GM21576 (cell line): ENCODE measurements around the gene PAX2.

Source experiments
- ATAC-seq: cut with Tn5 transposase; IDR thresholded peaks from one replicate; pipeline ENCODE4 v1.9.1; 2021; ENCODE audit warnings: mild to moderate bottlenecking, moderate library complexity; ENCODE audit not compliant: unreplicated experiment

Gene PAX2

GRCh38 chr10:100835810-100836209 lies 90.4 kb downstream of the PAX2 start:
- no peak for ATAC-seq

DNA sequence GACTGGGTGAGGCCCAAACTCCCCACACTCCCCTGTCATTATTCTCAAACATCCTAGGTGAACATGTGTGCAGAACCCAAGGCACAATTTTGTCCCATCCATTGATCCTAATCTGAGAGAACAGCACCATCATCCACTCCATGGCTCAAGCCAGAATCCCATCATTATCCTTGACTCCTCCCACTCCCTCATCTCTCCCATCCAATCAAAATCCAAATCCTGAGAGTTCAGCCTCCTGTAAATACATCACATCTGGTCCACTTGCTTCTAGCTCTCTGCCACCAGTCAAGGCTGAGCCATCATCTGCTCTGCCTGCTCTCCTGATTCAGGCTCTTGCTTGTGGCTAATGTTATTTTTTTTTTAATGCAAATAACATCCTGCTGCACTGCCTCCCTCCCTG lies 91.5 kb downstream of the PAX2 start:
- no peak for ATAC-seq

DNA sequence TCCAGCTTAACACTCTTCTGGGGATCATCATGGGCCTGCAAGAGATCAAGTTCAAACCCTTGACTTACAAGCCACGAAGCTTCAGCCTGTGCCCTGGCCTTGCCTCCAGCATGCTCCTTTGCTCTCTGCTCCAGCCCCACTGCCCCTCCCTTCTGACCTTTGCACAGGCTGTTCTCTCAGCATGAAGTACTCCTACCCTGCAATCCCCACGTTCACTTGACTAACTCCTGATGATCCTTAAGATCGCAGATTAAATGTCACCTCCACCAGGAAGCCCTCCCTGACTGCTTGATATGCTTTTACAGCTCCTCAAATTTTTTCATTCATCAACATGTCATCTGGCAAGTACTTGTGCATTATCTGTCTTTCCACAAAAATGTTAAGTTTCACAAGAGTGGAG lies 91.9 kb downstream of the PAX2 start:
- no peak for ATAC-seq

- ATAC-seq: no peak
Measured at GRCh38 chr10:100838986-100839385, 93.6 kb downstream of the PAX2 start.

DNA sequence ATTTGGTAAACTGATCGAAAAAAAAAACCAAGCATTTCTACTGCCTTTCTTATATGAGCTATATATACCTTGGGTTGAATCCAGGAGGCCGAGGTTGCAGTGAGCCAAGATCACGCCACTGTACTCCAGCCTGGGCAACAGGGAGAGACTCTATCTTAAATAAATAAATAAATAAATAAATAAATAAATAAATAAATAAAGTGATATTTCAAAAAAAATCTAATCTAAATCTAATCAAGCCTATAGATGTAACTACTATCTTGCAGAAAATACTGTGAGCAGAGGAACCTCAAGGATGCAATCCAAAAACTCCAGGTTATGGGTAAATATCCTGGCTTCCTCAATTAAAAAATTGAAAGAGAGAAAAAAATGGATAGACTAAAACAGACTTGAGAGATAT lies 96.1 kb downstream of the PAX2 start:
- no peak for ATAC-seq

DNA sequence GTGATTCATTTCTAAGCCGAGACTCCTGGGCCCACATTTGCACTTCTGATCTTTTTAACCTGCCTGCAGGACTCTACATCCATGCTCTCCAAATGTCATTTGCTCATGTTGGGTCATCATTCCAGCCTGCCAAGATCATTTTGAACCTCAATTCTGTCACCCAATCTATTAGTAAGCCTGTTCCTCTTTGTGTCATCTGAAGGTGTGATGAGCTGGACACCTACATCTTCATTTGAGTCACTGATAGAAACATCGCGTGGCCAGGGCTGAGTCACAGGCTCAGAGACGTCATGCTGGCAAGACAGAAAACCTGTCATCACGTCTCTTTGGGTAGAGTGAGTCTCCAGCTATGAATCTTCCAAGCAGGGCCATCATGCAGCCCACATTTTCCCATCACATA lies 102.1 kb downstream of the PAX2 start:
- no peak for ATAC-seq

GRCh38 chr10:100848770-100849169 lies 103.4 kb downstream of the PAX2 start:
- ATAC-seq: no peak

- no peak for ATAC-seq
Measured at GRCh38 chr10:100858261-100858660, 112.9 kb downstream of the PAX2 start.

- ATAC-seq: no peak
Measured at GRCh38 chr10:100858747-100859483, 113.5 kb downstream of the PAX2 start.

- no peak for ATAC-seq
Measured at GRCh38 chr10:100859484-100859763, 114.0 kb downstream of the PAX2 start.

DNA sequence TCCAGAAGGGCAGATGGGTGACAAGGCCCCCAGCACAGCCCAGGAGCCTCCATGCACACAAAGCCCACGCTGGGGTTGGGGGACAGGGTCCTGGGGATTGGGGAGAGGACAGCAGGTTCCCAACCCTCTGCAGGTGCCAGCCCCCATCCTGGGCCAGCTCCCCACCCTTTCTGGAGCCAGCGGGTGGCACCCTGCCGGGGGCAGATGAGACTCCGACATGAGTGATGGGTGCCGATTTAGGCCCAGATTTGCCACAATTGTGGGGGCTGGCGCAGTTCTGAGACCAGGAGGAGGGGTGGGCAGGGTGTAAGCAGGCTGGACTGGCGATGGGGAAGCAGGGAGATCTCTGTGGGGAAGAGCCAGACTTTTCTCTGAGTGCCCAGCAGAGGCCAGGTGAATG lies 118.1 kb downstream of the PAX2 start:
- ATAC-seq: no peak

- no peak for ATAC-seq
Measured at GRCh38 chr10:100864036-100864885, 118.9 kb downstream of the PAX2 start.

DNA sequence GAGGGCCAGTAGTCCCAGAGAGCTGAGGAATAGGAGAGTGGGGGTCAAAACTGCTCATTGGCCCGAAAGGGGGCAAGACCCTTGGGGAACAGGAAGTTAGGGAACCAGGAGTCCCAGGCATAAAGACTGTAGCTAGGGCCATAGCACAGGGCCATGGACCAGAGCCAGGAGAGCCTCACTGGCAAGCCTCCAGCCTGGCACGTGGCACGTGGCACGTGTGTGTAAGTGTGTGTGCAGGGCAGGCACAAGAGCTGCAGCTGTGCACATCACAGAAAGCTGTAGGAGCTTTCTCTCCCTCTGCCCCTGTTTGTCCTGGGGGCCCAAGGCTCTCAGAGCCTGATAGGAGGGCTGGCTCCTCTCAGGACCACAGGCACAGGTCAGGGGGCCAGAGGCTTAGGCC lies 119.6 kb downstream of the PAX2 start:
- ATAC-seq: no peak

GRCh38 chr10:100866010-100866409 lies 120.6 kb downstream of the PAX2 start:
- ATAC-seq: no peak

DNA sequence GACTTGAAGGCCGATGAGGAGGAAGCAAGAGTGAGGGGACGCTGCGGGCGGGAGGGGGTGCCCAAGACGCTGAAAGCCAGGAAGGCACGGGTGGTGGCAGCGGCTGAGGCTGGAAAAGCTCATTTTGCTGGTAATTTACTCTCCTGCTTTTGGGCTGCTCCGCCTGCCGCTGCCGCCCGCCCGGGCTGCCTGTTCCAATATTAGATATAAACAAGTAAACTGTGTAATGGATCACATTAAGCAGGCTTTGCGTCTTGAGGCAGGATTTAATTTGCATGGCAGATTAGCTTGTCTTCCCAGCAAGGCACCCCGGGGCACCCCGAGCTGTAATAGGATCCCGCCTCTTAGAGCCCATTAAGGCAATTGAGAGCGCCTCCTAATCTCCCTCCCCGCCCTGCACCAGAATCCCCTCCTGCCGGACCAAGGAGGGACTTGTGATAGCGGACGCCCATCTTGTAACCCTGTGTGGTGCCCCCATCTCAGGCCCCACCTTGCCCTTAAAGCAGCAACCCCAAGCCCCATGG lies 121.3 kb downstream of the PAX2 start:
- no peak for ATAC-seq

DNA sequence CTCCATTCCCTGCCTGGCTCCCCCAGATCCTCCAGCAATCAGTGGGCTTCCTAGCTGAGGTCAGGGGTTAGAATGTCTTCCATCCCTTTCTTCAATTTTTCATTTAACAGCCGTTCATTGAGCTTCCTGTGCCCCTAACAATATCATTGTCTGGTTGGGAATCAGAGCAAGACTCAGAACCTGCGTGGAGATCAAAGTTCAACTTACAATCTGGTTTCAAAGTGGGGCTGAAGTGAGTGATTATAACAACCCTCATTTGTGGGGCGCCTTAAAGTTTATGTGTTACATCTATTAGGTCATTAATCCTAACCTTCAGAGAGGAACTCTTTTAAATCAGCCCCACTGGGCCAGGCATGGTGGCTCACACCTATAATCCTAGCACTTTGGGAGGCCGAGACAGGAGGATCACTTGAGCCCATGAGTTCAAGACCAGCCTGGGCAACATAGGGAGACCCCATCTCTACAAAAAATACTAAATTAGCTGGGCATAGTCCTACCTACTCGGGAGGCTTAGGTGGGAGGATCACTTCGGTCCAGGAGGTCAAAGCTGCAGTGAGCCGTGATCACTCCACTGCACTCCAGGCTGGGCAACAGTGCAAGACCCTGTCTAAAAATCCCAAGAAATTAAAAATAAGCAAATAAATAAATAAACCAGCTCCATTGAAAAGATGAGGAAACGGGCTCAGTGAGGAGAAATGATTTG lies 122.0 kb downstream of the PAX2 start:
- no peak for ATAC-seq

DNA sequence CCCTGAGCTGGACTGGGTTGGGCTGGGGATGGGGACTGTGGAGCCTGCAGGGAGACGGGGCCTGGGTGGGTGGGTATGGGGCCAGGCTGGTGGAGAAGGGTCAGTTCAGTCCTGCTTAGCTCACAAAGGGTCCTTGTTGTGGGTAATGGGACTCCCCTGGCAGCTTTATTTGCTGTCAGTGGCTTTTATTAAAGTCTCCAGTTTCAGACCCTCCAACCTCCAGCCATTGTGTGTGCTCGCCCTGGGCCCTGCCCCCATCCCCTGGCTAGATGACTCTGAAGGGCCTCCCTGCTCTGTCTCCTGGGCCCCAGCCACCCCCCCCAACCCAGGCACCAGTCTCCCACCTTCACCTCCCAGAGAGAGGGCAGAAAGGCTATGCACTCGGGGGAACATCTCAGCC lies 123.0 kb downstream of the PAX2 start:
- ATAC-seq: no peak

DNA sequence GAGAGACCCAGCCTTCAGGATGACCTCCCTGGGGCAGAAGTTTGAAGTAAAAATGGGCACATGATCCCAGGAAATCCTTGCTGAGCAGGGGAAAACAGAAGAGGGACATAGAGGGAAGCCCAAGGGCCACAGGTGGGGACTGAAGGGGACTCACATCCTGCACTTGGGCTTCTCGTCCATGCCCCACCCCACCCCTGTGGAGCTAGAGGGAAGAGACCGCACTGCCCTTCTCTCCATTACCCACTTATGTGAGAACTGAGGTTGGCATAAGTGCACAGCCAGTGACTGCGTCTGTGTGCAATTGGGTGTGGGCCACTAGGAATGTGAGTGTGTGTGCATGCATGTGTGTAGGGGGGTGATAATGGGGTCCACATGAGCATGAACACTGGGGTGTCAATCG lies 124.0 kb downstream of the PAX2 start:
- ATAC-seq: no peak

- ATAC-seq: no peak
Measured at GRCh38 chr10:100872034-100872791, 126.8 kb downstream of the PAX2 start.

DNA sequence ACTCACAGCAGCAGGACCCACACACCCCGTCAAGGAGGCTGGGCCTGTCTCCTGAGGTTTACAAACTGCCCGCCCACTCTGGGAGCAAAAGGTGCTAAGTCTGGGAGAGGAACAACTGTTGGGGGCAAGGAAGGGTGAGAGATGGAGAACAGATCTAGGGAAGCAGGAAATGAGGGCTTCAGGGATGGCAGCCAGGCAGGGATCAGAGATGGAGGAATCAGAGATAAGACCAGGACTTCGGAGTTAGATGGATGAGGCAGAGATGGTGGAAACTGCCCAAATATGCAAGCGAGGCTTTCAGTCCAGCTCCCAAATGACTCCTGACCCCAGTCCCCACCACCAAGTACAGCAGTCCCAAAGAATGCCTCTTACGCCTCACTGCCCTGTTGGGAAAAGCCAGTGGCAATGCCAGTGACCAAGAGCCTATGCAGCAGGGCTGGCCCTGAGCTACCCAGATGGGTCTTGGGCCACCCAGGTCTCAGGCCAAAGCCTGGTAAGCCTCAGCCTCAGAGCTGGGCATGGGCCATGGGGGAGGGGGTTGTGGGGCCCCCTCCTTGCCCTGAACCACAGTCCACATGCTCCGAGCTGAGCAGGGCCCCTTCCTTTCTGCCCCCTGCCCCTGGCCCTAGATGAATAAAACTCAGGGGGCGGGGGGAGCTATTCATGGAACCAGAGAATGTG lies 127.9 kb downstream of the PAX2 start:
- ATAC-seq: no peak
